Raji (cell line): Measurements from ENCODE around the gene HERPUD1.

Source experiments
- POLR2A ChIP-seq: IDR thresholded peaks from 2 replicates; pipeline ENCODE4 v1.6.1; 2011; ENCODE audit warnings: low read depth, low read length, control low read depth; ENCODE audit not compliant: insufficient read depth

HERPUD1 gene

GRCh38 chr16:56990407-56991286 lies 58.7 kb downstream of the HERPUD1 start:
- no peak for TF ChIP-seq POLR2A

GRCh38 chr16:56993204-56993603 lies 61.3 kb downstream of the HERPUD1 start:
- TF ChIP-seq POLR2A = no peak

- no peak for TF ChIP-seq POLR2A
Measured at GRCh38 chr16:56994311-56994710, 62.4 kb downstream of the HERPUD1 start.
